GM18873 (cell line): Measurements from ENCODE around the gene ZNF700.
"Not testable (repeated sequence)": the region's sequence is repeated elsewhere in the genome, so short reads cannot be mapped to it uniquely, and the experiment has no call there.

ENCODE experiments used
- ATAC-seq: cut with Tn5 transposase; IDR thresholded peaks from one replicate; pipeline ENCODE4 v1.9.1; 2021; ENCODE audit warnings: mild to moderate bottlenecking, moderate library complexity, moderate number of reproducible peaks; ENCODE audit not compliant: unreplicated experiment, low FRiP score

The ZNF700 gene

GRCh38 chr19:11984986-11985385 lies 60.1 kb downstream of the ZNF700 start:
- ATAC-seq = no peak

- ATAC-seq = no peak
Observed at GRCh38 chr19:11986754-11987153, 61.8 kb downstream of the ZNF700 start.

- ATAC-seq = no peak
Observed at GRCh38 chr19:11987405-11988281, 62.7 kb downstream of the ZNF700 start.

- no peak for ATAC-seq
Observed at GRCh38 chr19:11989112-11989456, 64.2 kb downstream of the ZNF700 start.

GRCh38 chr19:11991921-11992320 lies 67.0 kb downstream of the ZNF700 start:
- ATAC-seq = not testable (repeated sequence)

- ATAC-seq = no peak
Observed at GRCh38 chr19:11995174-11995573, 70.3 kb downstream of the ZNF700 start.
